ENCODE data around the gene PHKB.

DNA sequence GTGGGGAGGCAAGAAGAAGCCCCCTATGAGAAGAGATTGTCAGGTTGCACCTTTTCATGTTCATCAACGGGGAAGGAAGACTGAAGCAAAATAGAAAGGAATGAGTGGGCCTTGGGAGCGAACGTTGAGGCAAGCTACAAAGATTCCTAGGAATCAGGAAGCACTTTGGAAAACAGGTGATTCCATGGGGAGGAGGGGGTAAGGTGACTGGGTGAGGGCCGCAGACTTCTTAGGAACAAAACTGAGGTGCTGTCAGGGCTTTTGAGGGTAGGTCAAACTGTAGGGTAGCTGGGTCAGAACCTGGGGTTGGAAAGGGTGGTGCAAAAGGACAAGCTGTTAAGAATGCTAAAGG, 796 bp upstream of the PHKB start:
- no peak for TF ChIP-seq CTCF (IDR thresholded peaks at IDR 0.05)
- TF ChIP-seq POLR2A (IDR thresholded peaks at IDR 0.05), result no peak
